GM21360 (cell line): ENCODE data around the gene RITA1.
A peak's percentile ranks its signal among the peaks of the same experiment; 100 is the strongest.

Experiments
- ATAC-seq: cut with Tn5 transposase; IDR thresholded peaks from one replicate; pipeline ENCODE4 v1.9.1; 2021; ENCODE audit warnings: mild to moderate bottlenecking, moderate library complexity; ENCODE audit not compliant: unreplicated experiment

Gene RITA1

DNA sequence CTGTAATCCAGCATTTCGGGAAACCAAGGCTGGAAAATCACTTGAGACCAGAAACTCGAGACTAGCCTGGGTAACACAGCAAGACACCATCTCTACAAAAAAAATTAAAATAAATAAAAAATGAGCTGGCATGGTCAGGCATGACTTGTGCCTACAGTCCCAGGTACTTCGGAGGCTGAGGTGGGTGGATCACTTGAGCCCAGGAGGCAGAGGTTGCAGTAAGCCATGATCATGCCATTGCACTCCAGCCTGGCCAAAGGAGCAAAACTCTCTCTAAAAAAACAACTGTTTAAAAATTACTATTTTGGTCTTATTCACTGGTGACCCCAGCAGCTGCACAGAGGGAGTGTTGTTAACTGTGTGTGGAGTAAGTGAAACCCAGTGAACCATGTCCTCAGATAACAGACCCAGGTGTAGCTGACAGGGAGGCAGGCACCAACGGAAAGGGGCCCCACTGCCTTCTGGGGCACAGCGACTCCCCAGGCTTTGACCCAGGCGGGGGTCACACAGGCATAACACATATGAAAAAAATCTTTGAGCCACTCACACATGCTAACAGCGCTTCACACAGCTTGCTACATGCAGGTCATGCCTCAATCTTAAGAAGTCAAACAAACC lies 12.3 kb upstream of the RITA1 start:
- ATAC-seq, result no peak

DNA sequence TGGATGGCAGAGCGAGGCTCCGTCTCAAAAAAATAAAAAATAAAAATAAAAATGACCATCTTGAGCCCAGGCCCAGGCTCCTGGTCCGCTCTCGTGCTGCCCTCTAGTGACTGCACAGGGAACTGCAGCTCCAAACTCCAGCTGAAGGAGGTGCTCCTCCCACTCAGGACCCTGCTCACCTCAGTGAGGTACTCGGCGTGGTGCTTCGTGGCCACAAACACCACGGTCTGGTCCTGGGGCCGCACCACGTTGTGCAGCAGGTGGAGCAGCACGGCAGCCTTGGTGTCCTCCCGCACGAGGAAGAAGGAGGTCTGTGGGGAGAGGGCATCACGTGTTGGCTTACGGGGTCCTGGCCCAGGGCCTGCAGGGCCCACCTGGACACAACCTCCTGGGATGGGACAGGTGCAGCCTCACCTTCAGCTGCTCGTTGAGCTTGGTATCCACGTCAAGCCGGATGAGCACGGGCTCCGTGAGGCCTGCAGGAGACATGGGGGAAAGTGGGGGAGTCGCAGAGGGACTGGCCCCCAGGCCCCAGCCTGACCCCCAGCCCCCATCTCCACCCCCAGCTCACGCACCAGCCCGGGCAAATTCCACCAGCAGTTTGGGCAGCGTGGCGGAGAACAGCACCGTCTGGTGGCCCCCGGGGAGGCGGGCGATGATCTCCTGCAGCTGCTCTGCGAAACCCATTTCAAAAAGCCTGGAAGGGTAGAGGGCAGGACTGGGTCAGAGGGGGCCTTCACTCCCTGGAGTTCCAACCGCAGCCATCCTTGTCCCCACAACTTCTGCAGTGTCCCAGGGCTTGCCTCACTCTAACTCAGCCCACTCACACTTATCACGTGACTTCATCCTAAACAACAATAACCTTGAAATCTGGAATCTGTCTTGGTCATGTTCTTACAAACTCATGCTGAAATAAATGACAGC lies 10.8 kb upstream of the RITA1 start:
- ATAC-seq, result peak; percentile 50

DNA sequence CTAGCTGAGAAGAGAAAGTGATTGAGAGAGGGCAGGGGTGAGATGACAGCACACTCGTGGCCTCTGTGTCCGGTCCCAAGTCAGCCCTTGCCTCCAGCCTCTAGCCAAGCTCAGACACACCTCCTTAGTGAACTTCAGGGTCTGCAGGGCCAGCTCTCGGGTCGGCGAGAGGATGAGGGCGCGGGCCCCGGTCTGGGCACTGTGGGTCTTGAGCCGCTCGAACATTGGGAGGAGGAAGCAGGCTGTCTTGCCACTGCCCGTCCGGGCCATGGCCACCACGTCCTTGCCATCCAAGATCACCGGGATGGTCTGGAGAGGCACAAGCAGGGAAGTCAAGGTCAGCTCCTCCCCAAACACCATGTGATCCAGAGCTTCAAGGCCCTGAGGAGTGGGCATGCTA lies 6.5 kb upstream of the RITA1 start:
- ATAC-seq, result no peak

DNA sequence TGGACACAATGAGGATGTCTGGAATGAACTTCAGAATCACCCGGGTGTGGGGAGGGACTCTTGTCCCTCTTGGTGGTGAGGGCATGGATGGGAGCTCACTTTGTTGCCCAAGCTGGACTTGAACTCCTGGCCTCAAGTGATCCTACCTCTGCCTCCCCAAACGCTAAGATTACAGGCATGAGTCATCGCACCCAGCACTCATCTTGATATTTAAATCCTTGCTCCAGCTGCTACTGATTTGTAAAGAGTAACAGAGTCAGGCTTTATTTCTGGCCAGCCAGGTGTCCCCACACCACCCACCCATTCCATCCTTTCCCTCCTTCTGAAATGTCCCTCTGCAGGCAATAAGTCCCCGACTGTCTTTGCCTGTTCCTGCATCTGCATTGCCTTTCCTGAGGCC lies 5.2 kb upstream of the RITA1 start:
- ATAC-seq, result no peak

DNA sequence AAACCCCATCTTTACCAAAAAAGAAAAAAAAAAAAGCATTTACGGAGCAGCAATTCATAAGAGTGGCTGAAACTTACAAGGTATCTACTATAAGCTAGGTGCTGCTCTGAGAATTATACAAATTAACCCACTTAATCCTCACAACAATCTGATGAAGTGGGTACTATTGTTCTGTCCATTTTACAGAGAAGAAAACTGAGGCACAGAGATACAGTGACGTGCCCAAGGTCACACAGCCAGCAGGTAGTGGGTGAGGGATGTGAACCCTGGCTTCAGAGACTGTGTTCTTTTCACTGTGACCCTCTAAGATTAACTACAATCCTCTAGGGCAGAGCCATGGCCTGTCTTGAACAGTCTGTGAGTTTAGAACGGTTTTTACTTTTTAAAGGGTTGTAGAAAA lies 3.5 kb upstream of the RITA1 start:
- no peak for ATAC-seq

DNA sequence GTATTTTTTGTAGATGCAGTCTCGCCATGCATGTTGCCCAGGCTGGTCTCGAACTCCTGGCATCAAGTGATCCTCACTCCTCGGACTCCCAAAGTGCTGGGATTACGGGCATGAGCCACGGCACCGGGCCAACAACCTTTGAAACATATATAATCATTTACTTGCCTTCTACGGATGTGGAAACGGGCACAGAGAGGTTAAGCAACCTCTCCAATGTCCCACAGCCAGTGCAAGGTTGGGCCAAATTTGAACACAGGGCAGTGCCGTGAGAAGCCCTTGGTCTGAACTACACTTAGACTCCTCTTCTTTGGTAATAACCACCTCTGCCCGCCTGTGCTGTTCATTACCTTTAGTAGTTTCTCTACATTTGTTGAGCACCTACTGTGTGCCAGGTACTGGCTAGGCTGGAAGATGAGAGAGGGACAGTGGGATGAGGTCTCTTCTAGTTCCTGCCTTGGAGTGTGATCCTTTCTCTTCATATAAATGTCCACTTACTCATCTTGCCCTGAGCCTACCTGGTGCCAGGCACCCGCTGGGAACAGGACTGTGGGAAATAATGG lies 2.4 kb upstream of the RITA1 start:
- ATAC-seq, result no peak

DNA sequence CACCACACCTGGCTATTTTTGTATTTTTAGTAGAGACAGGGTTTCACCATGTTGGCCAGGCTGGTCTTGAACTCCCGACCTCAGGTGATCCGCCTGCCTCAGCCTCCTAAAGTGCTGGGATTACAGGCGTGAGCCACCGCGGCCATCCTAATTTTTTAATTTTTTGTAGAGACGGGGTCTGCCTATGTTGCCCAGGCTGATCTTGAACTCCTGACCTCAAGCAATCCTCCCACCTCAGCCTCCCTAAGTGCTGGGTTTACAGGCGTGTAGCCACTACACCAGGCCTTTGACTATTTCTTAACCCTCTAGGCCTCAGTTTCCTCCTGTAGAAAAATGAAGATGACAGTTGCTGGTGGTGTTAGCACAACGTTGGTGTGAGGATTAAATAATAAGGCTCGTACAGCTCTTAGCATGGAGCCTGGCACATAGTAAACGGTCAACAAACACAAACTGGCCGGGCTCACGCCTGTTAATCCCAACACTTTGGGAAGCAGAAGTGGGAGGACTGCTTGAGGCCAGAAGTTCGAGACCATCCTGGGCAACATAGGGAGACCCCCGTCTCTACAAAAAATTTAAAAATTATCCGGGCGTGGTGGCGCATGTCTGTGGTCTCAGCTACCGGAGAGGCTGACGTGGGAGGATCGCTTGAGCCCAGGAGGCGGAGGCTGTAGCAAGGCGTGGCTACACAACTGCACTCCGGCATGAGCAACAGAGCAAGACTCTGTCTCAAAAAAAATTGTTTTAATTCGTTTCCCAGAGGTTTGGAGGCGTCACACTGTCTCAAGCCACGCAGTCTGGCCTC lies 1.2 kb upstream of the RITA1 start:
- ATAC-seq, result peak; percentile 43

DNA sequence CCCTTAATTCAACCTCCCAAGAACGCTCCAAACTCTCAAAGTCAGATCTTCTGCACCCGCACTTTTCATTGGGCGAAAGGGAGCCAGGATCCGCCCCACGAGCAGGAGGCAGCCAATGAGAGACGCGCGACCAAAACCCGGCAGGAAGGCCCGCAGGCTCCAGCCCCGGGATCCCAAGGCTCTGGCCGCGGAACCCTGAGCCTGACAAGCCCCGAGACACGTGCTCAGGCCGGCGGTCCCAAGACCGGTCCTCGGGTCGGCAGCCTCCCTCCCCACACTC lies 681 bp upstream of the RITA1 start:
- peak; percentile 68 for ATAC-seq

DNA sequence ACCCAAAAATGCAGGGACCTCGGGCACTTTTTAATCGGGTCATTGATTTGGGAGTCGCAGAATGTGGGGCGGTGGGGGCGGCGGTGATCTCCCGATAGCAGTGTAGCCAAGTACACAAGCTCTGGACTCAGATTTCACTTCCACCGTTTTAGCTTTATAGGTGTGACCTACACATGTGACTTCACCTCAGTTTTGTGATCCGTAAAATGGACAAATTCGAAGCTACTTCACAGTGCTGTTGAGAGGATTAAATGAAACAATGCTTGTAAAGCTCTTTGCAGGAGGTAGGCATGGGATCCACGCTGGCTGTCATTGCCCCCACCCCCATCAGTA lies 478 bp downstream of the RITA1 start:
- no peak for ATAC-seq

DNA sequence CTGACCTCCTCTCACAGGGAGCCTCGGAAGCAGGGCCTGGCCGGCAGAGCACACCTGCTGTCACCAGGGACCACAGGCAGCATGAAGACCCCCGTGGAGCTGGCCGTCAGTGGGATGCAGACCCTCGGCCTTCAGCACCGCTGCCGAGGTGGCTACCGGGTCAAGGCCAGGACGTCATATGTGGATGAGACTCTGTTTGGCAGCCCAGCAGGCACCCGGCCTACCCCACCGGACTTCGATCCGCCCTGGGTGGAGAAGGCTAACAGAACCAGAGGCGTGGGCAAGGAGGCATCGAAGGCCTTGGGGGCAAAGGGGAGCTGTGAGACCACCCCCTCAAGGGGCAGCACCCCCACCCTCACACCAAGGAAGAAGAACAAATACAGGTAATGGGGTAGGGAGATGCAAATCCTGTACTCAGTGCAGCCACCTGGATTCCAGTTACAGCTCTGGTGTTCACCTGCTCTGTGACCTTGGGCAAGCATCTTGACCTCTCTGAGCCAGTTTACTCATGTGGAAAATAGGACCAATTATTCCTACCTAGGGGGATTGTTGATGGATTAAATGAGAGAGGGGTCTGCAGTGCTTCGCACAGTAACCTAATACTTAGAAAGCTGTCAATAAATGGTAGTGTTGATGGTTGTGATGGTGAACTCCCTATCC lies 1.3 kb downstream of the RITA1 start:
- ATAC-seq, result no peak

DNA sequence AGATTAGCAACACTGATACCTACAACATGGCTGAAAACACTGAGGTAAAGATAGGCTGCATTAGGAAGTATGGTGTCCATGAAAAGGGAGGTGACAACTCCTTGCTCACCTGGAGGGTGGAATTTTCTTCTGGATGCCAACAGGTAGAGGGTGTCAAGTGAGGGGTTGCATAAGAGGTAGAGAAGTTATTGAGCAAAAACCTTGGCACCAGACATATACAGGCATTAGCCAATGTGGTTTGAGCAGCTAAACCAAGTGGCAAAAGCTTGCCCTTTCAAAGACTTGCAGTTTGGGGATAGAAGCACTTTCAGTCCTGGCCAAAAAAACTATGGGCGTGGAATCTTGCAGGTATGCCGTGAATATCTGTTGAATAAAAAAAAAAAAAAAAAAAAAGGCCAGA lies 3.8 kb downstream of the RITA1 start:
- no peak for ATAC-seq

DNA sequence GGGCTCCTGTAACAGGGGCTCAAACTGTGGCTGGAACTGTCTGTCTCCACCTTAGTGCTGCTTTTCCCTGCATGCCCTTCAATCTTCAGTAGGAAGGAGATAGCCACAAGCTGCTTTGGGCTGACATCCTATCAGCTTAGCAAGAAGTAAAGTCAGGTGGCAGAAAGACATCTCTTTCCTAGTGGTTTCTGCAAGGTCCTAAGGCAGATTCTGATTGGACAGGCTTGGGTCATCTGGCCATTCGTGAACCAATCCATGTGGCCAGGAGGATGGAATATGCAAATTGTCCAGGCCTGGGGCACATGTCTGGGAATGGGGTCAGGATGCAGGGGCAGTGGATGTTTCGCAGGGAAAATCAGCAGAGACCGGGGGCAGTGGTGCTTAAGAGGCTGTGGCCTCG lies 5.2 kb downstream of the RITA1 start:
- ATAC-seq, result no peak

DNA sequence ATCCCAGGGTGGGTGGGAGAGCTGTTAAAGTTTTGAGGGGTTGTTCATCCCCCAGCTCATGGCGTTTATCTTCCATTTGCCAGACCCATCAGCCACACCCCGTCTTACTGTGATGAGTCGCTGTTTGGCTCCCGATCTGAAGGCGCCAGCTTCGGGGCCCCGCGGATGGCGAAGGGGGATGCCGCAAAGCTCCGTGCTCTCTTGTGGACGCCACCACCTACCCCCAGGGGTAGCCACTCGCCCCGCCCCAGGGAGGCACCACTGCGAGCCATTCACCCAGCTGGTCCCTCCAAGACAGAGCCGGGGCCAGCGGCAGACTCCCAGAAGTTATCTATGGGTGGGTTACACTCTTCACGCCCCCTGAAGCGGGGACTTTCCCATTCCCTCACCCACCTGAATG lies 5.7 kb downstream of the RITA1 start:
- no peak for ATAC-seq

DNA sequence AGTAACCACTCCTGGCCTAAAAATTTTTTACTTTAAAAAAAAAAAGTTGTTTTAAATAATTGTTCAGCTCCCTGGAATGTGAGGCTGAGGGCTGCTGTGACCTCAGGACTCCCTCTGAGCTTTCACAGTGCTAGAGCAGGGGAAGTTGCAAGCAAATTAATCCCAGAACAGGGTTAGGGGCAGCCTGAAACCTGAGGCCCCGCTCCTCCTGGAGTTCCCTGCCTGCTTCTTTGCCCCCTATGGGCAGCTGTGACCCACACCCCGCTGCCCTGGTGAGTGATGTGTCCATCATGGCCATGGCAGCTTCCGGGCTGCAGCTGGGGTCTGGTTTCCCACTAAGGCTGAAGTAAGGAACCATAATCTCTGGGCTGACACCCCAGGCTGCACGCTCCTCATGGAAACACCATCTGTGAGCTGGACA lies 9.5 kb downstream of the RITA1 start:
- ATAC-seq, result no peak

DNA sequence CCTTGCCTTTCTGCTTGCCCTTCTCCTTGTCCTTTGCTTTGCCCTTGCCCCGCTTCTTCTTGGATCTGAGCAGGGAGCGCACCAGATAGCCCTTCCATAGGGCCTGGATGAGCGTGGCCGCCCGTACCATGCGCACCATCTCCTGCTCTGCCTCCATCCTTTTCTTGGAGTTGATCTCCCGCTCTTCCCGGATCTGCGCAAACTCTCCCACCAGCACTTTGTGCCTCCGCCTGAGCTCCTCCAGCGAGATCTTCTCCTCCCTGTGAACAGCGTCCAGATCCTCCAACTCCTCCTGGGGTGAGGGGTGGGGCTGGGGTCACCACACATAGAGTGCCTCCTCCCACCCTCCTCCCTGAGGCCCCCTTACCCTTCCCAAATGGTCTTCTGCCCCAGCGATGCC lies 10.1 kb downstream of the RITA1 start:
- ATAC-seq, result no peak

DNA sequence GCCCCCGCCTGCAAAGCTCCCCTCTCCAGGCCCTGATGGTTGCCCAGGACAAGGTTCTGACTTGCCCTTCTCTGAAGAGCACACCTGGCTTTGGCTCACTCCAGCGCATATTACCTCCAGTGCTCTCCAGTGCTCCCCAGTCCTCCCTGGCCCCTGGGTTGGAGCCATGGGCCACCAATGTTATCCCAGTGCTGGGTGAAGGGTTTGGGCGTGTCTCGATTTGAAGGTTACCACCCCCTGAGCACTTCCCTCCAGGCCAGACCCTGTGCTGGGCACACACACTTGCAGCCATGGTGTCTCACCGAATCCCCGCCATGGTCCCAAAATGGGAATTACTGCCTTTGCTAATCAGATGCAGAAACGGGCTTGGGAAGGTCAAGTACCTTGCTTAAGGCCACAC lies 11.1 kb downstream of the RITA1 start:
- peak; percentile 7 for ATAC-seq

DNA sequence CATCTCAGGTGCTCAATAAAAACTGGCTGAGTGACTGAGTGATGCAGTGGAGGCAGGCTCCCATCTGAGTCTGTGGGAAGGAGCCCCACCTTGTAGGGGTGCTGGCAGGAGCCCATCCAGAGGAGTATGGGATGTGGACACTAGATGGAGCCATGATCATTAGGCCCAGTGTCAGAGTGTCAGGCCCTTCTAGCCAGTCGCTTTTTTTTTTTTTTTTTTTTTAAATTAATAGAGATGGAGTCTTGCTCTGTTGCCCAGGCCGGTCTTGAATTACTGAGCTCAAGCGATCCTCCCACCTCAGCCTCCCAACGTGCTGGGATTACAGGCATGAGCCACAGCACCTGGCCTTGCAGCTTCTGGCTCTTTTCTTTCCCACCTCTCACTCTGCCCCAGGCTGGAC lies 11.5 kb downstream of the RITA1 start:
- peak; percentile 78 for ATAC-seq

DNA sequence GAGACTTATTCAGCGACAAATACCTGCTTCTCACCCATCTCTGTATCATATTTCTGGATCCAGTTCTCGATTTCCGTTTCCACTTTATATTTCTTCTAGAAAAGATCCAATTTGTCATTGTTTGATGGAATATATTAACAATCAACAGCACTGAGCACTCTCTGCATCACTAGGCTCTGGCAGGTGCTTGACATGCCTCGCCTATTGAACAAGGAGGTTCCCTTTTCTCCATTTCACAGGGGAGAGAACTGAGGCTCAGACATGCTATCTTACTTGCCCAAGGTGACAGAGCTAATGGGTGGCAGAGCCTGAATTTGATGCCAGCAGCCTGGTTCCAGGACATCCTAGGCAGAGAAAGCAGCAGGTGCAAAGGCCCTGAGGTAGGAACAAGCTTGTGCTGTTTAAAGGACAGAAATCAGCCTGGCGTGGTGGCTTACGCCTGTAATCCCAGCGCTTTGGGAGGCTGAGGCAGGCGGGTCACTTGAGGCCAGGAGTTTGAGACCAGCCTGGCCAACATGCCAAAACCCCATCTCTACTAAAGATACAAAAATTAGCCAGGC lies 12.1 kb downstream of the RITA1 start:
- no peak for ATAC-seq

DNA sequence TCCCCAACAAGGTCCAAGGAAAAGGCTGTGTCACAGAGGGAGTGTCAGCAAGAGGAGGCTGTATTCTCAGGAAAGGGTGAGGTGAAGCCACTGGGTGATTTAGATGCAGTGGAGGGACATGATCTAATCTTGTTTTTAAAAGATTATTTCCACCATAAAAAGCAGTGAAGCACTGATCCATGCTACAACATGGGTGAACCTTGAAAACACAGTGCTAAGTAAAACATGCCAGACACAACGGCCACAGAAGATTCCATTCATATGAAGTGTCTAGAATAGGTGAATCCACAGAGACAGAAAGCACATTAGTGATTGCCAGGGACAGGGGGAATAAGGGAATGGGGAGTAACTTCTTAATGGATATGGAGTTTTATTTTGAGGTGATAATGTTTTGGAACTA lies 12.8 kb downstream of the RITA1 start:
- no peak for ATAC-seq

DNA sequence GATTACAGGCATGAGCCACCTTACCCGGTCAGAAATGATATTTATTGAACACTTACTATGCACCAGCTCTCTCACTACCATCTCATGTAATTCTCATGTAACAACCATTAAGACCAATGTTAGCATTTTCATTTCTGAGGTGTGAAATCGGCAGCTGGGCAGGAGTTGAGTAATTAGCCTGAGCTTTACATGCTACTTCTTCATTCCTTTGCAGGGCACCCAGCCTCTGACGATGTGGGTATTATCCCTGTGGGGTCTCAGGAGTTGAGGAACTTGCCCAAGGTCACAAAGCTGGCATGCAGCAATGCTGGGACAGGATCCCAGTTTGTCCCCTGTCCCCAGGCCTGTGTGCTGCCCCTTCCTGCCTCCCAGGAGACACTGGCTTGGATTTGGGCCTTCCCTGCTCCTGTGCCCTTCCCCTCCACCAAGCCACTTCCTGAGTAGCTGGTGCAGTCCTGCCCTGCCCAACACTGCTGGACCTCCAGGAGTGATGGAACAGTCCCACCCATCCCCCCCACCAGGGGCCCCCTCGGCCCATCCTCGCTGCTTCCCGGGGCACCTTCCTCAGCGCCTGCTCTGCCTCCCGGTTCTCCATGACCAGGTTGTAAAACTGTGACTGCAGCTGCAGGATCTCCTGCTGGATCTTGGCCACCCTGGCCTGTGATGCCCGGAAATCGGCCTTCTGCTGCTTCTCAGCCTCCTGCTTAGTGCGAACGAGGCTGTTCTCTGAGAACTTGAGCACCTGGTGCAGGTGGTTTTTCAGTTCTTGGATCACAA lies 14.7 kb downstream of the RITA1 start:
- no peak for ATAC-seq
